ENCODE data around the gene TIMP4. TPM values are rescaled to one million over a fixed set of nuclear protein-coding genes. Genes with fewer than 3 reads are reported as not detected.

TIMP4 gene
- total RNA-seq, 3 donors from 2014 or later, result 1.2 to 8.7 (median 3.6) TPM

DNA sequence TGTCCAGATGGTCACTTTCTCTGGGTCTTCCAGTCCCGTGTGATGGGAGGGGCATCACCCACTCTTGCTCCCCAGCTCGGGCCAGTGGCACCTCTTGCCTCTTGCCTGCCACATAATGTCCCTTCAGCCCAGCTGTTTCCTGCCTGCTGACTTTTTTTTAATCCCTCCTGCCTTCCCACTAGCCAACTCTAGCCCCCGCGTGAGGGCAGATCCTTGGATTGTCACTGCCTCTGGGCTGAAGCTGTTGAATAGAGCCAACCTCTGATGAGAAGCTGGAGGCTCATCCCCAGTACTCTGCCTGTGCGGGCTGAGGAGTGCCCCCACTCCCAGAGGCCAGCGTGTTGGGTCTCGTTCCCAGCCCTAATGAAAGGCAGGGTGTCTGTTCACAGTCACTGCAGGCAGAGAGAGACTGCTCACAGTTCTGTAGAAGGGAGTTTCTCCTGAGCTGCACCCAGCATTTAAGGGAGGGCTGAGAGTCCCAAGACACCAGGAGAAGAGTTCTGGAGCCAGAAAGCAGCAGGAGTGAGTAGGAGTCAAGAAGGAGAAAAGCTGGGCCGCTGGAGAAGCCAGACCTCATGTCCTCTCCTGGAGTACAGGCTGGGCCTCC is 30.1 kb upstream of the TIMP4 start:
- Histone ChIP-seq H3K4me1 (ENCODE audit: low read depth) (peaks cover 14% of the 10 kb centered on the region), H3K4me3 (no peak overlapping the region), H3K9me3 (no peaks in the 10 kb centered on the region), H3K36me3 (ENCODE audit: low read depth) (no peaks in the 10 kb centered on the region)
- ATAC-seq, result no peak
- TF ChIP-seq, protein P1, sequence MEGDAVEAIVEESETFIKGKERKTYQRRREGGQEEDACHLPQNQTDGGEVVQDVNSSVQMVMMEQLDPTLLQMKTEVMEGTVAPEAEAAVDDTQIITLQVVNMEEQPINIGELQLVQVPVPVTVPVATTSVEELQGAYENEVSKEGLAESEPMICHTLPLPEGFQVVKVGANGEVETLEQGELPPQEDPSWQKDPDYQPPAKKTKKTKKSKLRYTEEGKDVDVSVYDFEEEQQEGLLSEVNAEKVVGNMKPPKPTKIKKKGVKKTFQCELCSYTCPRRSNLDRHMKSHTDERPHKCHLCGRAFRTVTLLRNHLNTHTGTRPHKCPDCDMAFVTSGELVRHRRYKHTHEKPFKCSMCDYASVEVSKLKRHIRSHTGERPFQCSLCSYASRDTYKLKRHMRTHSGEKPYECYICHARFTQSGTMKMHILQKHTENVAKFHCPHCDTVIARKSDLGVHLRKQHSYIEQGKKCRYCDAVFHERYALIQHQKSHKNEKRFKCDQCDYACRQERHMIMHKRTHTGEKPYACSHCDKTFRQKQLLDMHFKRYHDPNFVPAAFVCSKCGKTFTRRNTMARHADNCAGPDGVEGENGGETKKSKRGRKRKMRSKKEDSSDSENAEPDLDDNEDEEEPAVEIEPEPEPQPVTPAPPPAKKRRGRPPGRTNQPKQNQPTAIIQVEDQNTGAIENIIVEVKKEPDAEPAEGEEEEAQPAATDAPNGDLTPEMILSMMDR (IDR thresholded peaks at IDR 0.05), result no peak
- intact Hi-C loops (cut with DNase I, micrococcal nuclease), result no loop called here
- no peak for DNase-seq

DNA sequence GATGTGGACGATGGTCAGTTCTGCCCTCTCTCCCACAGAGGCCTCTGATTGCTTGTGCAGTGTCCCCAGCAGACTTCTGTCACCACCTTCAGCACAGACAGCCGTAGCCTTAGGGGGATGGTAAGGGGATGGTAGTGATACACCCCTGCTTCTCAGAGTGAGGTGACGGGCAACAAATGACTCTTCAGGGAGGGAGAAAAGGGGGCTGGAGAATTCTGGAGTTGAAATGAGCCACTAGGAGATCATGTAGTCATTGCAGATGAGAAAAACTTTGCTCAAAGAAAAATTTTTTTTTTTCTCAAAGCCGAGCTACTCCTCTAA is 29.6 kb upstream of the TIMP4 start:
- TF ChIP-seq, protein P1 (IDR thresholded peaks at IDR 0.05), result no peak
- Histone ChIP-seq H3K4me3 (no peak overlapping the region), H3K9me3 (no peaks in the 10 kb centered on the region), H3K4me1 (ENCODE audit: low read depth) (peaks cover 9% of the 10 kb centered on the region), H3K36me3 (ENCODE audit: low read depth) (no peaks in the 10 kb centered on the region)
- DNase-seq, result no peak
- peak; percentile 20 for ATAC-seq
- intact Hi-C loops (cut with DNase I, micrococcal nuclease), result no loop called here

DNA sequence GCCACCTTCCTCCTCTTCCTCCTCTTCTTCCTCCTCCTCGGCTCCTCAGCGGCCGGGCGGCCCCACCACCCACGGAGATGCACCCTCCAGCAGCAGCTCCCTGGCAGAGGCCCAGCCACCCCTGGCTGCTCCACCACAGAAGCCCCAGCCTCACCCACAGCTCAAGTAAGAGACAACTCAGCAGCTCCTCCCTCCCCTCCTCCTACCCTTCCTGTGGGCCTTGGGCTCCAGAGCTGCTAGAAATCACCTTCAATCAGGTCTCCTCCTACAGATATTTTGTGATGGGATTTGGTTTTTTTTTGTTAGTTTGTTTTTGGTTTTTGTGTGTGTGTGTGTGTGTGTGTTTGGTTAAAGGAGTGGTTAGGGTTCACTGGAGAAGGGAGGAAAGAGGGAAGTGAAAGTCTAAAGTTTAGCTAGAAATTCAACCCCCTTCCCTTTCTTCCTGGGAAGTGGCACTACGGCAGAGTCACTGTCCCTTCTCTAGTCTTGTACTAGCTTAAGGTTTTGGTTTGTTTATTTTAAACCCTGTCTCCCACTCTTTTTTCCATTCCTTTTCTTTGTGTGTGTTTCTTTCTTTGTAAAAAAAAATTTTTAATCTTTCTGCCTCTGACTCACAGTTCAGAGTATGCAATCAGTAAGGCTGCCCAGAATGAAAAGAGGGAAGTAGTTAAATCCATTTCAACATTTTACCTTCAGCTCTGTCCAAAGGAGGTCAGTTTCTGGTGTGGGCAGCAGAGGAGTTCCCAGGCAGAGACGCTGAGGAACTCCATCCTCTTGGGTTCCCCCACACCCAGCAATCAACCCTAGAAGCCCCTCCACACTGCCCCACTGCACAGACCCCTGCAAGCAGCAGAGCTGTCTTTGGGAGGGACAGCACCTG is 29.0 kb upstream of the TIMP4 start:
- Histone ChIP-seq H3K9me3 (no peaks in the 10 kb centered on the region), H3K4me1 (ENCODE audit: low read depth) (peaks cover 3% of the 10 kb centered on the region), H3K36me3 (ENCODE audit: low read depth) (no peaks in the 10 kb centered on the region), H3K4me3 (no peak overlapping the region)
- ATAC-seq, result peak; percentile 82
- DNase-seq, result peak; percentile 31 to 71 (median 50)
- TF ChIP-seq, protein P1 (IDR thresholded peaks at IDR 0.05), result no peak
- intact Hi-C loops (cut with DNase I, micrococcal nuclease), result no loop called here

DNA sequence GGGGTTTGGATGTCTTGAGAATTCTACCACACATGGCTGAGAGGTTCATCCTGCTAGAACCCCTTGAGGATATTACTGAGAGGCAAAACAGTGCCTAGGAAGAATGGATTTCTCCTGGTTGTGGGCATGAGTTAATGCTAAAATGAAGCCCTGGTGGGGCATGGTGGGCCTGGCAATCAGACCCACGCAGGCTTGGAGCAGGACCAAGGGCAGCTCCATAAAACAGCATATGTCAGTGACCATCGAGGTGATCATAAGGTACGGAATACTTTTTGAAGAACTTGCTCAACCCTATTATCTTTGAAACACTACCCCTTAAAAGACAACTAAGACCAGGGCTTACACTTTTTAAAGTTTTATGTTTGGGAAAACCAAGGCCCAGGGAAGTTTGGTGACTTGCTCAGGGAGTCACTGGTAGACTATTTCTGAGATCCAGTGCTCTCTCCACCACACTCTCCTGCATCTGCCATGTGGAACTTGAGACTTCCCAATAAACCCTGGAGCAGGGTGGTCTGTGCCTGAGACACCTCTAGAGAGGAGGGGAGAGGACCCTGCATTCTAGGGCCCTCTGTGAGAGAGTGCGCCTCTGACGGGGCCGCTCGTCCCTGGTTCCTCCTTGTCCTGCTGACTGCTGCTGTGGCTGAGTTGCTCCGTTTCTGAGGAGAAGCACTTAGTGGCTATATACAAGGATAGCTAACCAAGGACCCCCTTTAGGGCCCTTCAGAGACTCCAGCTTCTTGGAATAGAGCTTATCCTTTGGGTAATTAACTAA is 28.0 kb upstream of the TIMP4 start:
- TF ChIP-seq, protein P1 (IDR thresholded peaks at IDR 0.05), result no peak
- H3K4me1 ChIP-seq (ENCODE audit: low read depth), result peaks cover 2% of the 10 kb centered on the region
- H3K36me3 ChIP-seq (ENCODE audit: low read depth), result no peaks in the 10 kb centered on the region
- DNase-seq (no peak), ATAC-seq (no peak)
- intact Hi-C loops (cut with DNase I, micrococcal nuclease), result no loop called here
- H3K9me3 ChIP-seq, result no peaks in the 10 kb centered on the region
- H3K4me3 ChIP-seq, result no peak overlapping the region

DNA sequence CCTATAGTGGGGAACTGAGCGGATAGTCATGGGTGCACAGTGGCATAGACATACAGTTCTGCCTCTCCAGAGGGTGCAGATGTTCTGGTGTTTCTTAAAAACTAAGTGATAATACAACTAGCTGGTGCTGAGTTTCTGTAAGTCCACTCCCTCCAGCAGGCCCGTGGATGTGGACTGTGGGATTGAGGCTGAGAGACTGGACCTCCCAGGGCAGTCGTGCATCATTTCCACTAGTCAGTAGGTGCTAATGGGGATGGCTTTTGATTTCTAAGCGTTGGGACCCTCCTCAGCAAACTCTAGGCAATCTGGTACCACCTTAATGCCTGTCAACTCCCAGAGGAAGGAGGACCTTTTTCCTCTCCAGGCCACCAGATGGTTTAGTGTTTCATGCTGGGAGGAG is 27.3 kb upstream of the TIMP4 start:
- TF ChIP-seq, protein P1 (IDR thresholded peaks at IDR 0.05), result no peak
- H3K4me3 ChIP-seq, result no peak overlapping the region
- intact Hi-C loops (cut with DNase I, micrococcal nuclease), result no loop called here
- no peaks in the 10 kb centered on the region for H3K36me3 ChIP-seq (ENCODE audit: low read depth)
- peaks cover 2% of the 10 kb centered on the region for H3K4me1 ChIP-seq (ENCODE audit: low read depth)
- no peak for DNase-seq
- no peaks in the 10 kb centered on the region for H3K9me3 ChIP-seq
- no peak for ATAC-seq

All from mucosa of descending colon (tissue), 3 donors.